NCI-H510A treated with DMSO at 0.1 percent for 48 hours (cell line): ENCODE results near the gene ERC2.

Source experiments
- DNase-seq: peaks from one replicate; lab custom pipeline; 2025; lab: John Stamatoyannopoulos, UW

Gene ERC2

GRCh38 chr3:55716044-55716443 is 752.2 kb downstream of the ERC2 start:
- no peak for DNase-seq

GRCh38 chr3:55714057-55714456 is 754.2 kb downstream of the ERC2 start:
- DNase-seq: no peak

- DNase-seq: no peak
Observed at GRCh38 chr3:55711646-55712045, 756.6 kb downstream of the ERC2 start.

- no peak for DNase-seq
Observed at GRCh38 chr3:55709411-55710012, 758.8 kb downstream of the ERC2 start.

GRCh38 chr3:55708921-55709320 is 759.3 kb downstream of the ERC2 start:
- no peak for DNase-seq

GRCh38 chr3:55708242-55708641 is 760.0 kb downstream of the ERC2 start:
- DNase-seq: peak; percentile 71

GRCh38 chr3:55704521-55704920 is 763.7 kb downstream of the ERC2 start:
- no peak for DNase-seq

GRCh38 chr3:55702822-55703221 is 765.4 kb downstream of the ERC2 start:
- DNase-seq: no peak

GRCh38 chr3:55701997-55702396 is 766.3 kb downstream of the ERC2 start:
- no peak for DNase-seq

GRCh38 chr3:55698831-55699230 is 769.4 kb downstream of the ERC2 start:
- no peak for DNase-seq

GRCh38 chr3:55697177-55697865 is 770.9 kb downstream of the ERC2 start:
- no peak for DNase-seq

GRCh38 chr3:55692957-55693558 is 775.2 kb downstream of the ERC2 start:
- no peak for DNase-seq

GRCh38 chr3:55692295-55692956 is 775.8 kb downstream of the ERC2 start:
- no peak for DNase-seq

GRCh38 chr3:55691141-55691540 is 777.1 kb downstream of the ERC2 start:
- no peak for DNase-seq

- peak; percentile 34 for DNase-seq
Observed at GRCh38 chr3:55690726-55691125, 777.5 kb downstream of the ERC2 start.

- no peak for DNase-seq
Observed at GRCh38 chr3:55690177-55690576, 778.1 kb downstream of the ERC2 start.

GRCh38 chr3:55688154-55688553 is 780.1 kb downstream of the ERC2 start:
- no peak for DNase-seq

GRCh38 chr3:55687526-55687925 is 780.7 kb downstream of the ERC2 start:
- DNase-seq: no peak

- DNase-seq: no peak
Observed at GRCh38 chr3:55686426-55687254, 781.6 kb downstream of the ERC2 start.

- DNase-seq: no peak
Observed at GRCh38 chr3:55683666-55684270, 784.5 kb downstream of the ERC2 start.

- DNase-seq: no peak
Observed at GRCh38 chr3:55682461-55682860, 785.8 kb downstream of the ERC2 start.
